K562 (cell line): ENCODE results near the gene TMEM41B. TPM values are rescaled to one million over a fixed set of nuclear protein-coding genes. Genes with fewer than 3 reads are reported as not detected.
A peak's percentile ranks its signal among the peaks of the same experiment; 100 is the strongest.

Experiments
- ARID4B ChIP-seq: sonication (generic); formaldehyde crosslinking; IDR thresholded peaks from 2 replicates; pipeline ENCODE4 v1.8.0; 2022; ENCODE audit warnings: mild to moderate bottlenecking, missing genetic modification reagents
- CHD1 ChIP-seq: fragments of 200-600 bp; sonication (generic); IDR thresholded peaks from one replicate; pipeline ENCODE4 v1.6.1; 2012; ENCODE audit warnings: mild to moderate bottlenecking, moderate library complexity, low read length, inconsistent platforms
- E2F1 ChIP-seq: sonication (generic); formaldehyde crosslinking; IDR thresholded peaks from 2 replicates; pipeline ENCODE4 v1.8.1; 2023; ENCODE audit warnings: mild to moderate bottlenecking, missing genetic modification reagents, moderate library complexity
- E2F6 ChIP-seq, 2 experiments: IDR thresholded peaks; 2 replicates each; pipeline ENCODE4 v1.6.1; 2011; ENCODE audit warnings: borderline replicate concordance in 1 of 2, control low read depth in 1 of 2, low read depth in 1 of 2, low read length in 1 of 2, mild to moderate bottlenecking in 1 of 2, mixed read lengths in 1 of 2, moderate library complexity in 1 of 2; ENCODE audit not compliant: insufficient read depth in 1 of 2, insufficient read length in 1 of 2, poor library complexity in 1 of 2, severe bottlenecking in 1 of 2; ENCODE audit errors: extremely low read depth in 1 of 2
- ETV1 ChIP-seq: fragments of 450-650 bp; conservative IDR thresholded peaks from 2 replicates; pipeline ENCODE4 v1.6.1; 2016; ENCODE audit warnings: missing genetic modification characterization, control low read depth, low read depth, missing compliant biosample characterization
- KLF10 ChIP-seq: fragments of 250-450 bp; sonication (Bioruptor Pico); IDR thresholded peaks from 2 replicates; pipeline ENCODE4 v1.6.1; 2021; ENCODE audit warnings: matching md5 sums
- MLX ChIP-seq, 2 experiments: fragments of 450-650 bp in 1 of 2; sonication (generic) in 1 of 2; formaldehyde crosslinking; conservative IDR thresholded peaks; 2 replicates each; pipeline versions ENCODE4 v1.4.0 to v1.8.1; 2020 to 2022; ENCODE audit warnings: mild to moderate bottlenecking in 1 of 2, missing genetic modification reagents in 1 of 2
- NCOA6 ChIP-seq: fragments of 450-650 bp; IDR thresholded peaks from 2 replicates; pipeline ENCODE4 v1.6.1; 2017; ENCODE audit warnings: mild to moderate bottlenecking
- RBBP5 ChIP-seq: fragments of 200-600 bp; sonication (generic); IDR thresholded peaks from 2 replicates; pipeline ENCODE4 v1.6.1; 2012; ENCODE audit warnings: borderline replicate concordance, mild to moderate bottlenecking, low read length, control low read depth, inconsistent platforms; ENCODE audit not compliant: insufficient read depth, poor library complexity, severe bottlenecking
- SPI1 ChIP-seq: IDR thresholded peaks from 2 replicates; pipeline ENCODE4 v1.6.1; 2011; ENCODE audit warnings: low read depth, low read length, control low read depth, borderline replicate concordance
- SRSF9 ChIP-seq: fragments of 200-400 bp; formaldehyde crosslinking; IDR thresholded peaks from 2 replicates; pipeline ENCODE4 v1.6.1; 2017; ENCODE audit warnings: low read depth, low read length, borderline replicate concordance
- TAF1 ChIP-seq: IDR thresholded peaks from 2 replicates; pipeline ENCODE4 v1.6.1; 2011; ENCODE audit warnings: mild to moderate bottlenecking, low read length, moderate library complexity; ENCODE audit not compliant: insufficient read depth, control insufficient read depth, severe bottlenecking; ENCODE audit errors: extremely low read depth
- USF1 ChIP-seq: sonication (generic); formaldehyde crosslinking; IDR thresholded peaks from 2 replicates; pipeline ENCODE4 v1.9.0; 2022; ENCODE audit warnings: mild to moderate bottlenecking, missing genetic modification reagents
- ZC3H11A ChIP-seq: IDR thresholded peaks from 2 replicates; pipeline ENCODE4 v1.6.1; 2012; ENCODE audit warnings: low read depth, low read length, improper control_type of control experiment
- ZNF764 ChIP-seq: fragments of 250-450 bp; sonication (Bioruptor Pico); IDR thresholded peaks from 2 replicates; pipeline ENCODE4 v1.4.0; 2020; ENCODE audit warnings: low read depth, mild to moderate bottlenecking, moderate library complexity
- polyA plus RNA-seq, 8 experiments: library from polyadenylated mRNA; depleted of rRNA in 4 of 8; stranded (reverse) in 5 of 8; unstranded in 3 of 8; fragments of >200 nt; fragmentation: Nextera tagmentation in 2 of 8; fragmentation: Illumina TruSeq in 1 of 8; extraction: Ambion mirVana in 2 of 8; extraction: Trizol in 1 of 8; gene quantifications; 2 replicates each; pipeline versions ENCODE4 v1.2.1 to v1.2.3, GENCODE V29; 2011 to 2014; ENCODE audit warnings: inconsistent platforms in 1 of 8, missing spikeins in 1 of 8
- total RNA-seq, 7 experiments: library from RNA; depleted of rRNA in 6 of 7; stranded (reverse); fragments of >200 nt in 6 of 7; fragmentation: Illumina TruSeq in 2 of 7; extraction: Trizol in 2 of 7; gene quantifications; 2 replicates each; pipeline versions ENCODE4 v1.2.1 to v1.2.3, GENCODE V29; 2011 to 2021; ENCODE audit warnings: low replicate concordance in 1 of 7

Gene TMEM41B
- total and polyA plus RNA-seq, 9 of the 15 experiments (the other 6 are each of a cell fraction or from before 2014, with no cell fraction given) = 17.1 to 89.6 (median 48.7) TPM

- TF ChIP-seq SRSF9 (no peak), RBBP5 (peak; percentile 93), USF1 (CRISPR knock-in tag) (peak; percentile 17; the same call in 1 of the 2 replicates), SPI1 (peak; percentile 52), ETV1 (tag) (peak; percentile 89), MLX (CRISPR knock-in tag; conservative IDR thresholded peaks at IDR 0.05) (no peak; a peak in 1 of 4 replicates), E2F1 (CRISPR knock-in tag) (peak; percentile 60; the same call in 1 of the 2 replicates), E2F6 (IDR thresholded peaks at IDR 0.05; ENCODE audit: borderline replicate concordance in 1 of 2, extremely low read depth in 1 of 2, insufficient read depth in 1 of 2, insufficient read length in 1 of 2, low read depth in 1 of 2, low read length in 1 of 2, poor library complexity in 1 of 2, severe bottlenecking in 1 of 2) (peak in 1 of 2 experiments; percentile 53), KLF10 (no peak), ZC3H11A (no peak), ARID4B (CRISPR knock-in tag) (peak; percentile 76), CHD1 (peak; percentile 80), TAF1 (peak; percentile 94), ZNF764 (no peak), NCOA6 (no peak)
Observed at GRCh38 chr11:9314291-9315077, at the start of gene TMEM41B (continued).
